ENCODE measurements around the gene HS6ST2.

The HS6ST2 gene

GRCh38 chrX:132689612-132690563, 268.5 kb downstream of the HS6ST2 start:
- no peak overlapping the region for H3K27ac ChIP-seq (ENCODE audit: low read length)
- H3K9ac ChIP-seq (ENCODE audit: low read length): no peak overlapping the region
- H3K27me3 ChIP-seq (ENCODE audit: control insufficient read depth, insufficient read depth, low read length): peaks cover 5% of the 10 kb centered on the region
- no peak overlapping the region for H3K4me3 ChIP-seq (ENCODE audit: low read length)
- H3K36me3 ChIP-seq (ENCODE audit: control insufficient read depth, low read depth, low read length): no peaks in the 10 kb centered on the region
- peaks cover 12% of the 10 kb centered on the region for H3K4me1 ChIP-seq (ENCODE audit: control insufficient read depth, low read depth, low read length)
- H3K9me3 ChIP-seq (ENCODE audit: control insufficient read depth, low read depth, low read length): peaks cover 14% of the 10 kb centered on the region

- no peak overlapping the region for H3K9ac ChIP-seq (ENCODE audit: low read length)
- H3K27ac ChIP-seq (ENCODE audit: low read length): no peak overlapping the region
- no peaks in the 10 kb centered on the region for H3K36me3 ChIP-seq (ENCODE audit: control insufficient read depth, low read depth, low read length)
- H3K9me3 ChIP-seq (ENCODE audit: control insufficient read depth, low read depth, low read length): peaks cover 9% of the 10 kb centered on the region
- no peak overlapping the region for H3K4me3 ChIP-seq (ENCODE audit: low read length)
- no peaks in the 10 kb centered on the region for H3K27me3 ChIP-seq (ENCODE audit: control insufficient read depth, insufficient read depth, low read length)
- peaks cover 4% of the 10 kb centered on the region for H3K4me1 ChIP-seq (ENCODE audit: control insufficient read depth, low read depth, low read length)
These were observed 273.2 kb downstream of the HS6ST2 start for GRCh38 chrX:132685276-132685675.

GRCh38 chrX:132677233-132677716, 281.2 kb downstream of the HS6ST2 start:
- Histone ChIP-seq H3K27me3 (ENCODE audit: control insufficient read depth, insufficient read depth, low read length) (peaks cover 38% of the 10 kb centered on the region), H3K27ac (ENCODE audit: low read length) (no peak overlapping the region), H3K4me1 (ENCODE audit: control insufficient read depth, low read depth, low read length) (no peaks in the 10 kb centered on the region)

GRCh38 chrX:132676561-132677186, 281.8 kb downstream of the HS6ST2 start:
- no peaks in the 10 kb centered on the region for H3K9me3 ChIP-seq (ENCODE audit: control insufficient read depth, low read depth, low read length)
- no peak overlapping the region for H3K9ac ChIP-seq (ENCODE audit: low read length)
- H3K4me1 ChIP-seq (ENCODE audit: control insufficient read depth, low read depth, low read length): peaks cover 3% of the 10 kb centered on the region
- no peak overlapping the region for H3K4me3 ChIP-seq (ENCODE audit: low read length)
- peaks cover 44% of the 10 kb centered on the region for H3K27me3 ChIP-seq (ENCODE audit: control insufficient read depth, insufficient read depth, low read length)
- no peaks in the 10 kb centered on the region for H3K36me3 ChIP-seq (ENCODE audit: control insufficient read depth, low read depth, low read length)
- H3K27ac ChIP-seq (ENCODE audit: low read length): no peak overlapping the region

More at GRCh38 chrX:132677233-132677716, 281.2 kb downstream of the HS6ST2 start:
- H3K9ac ChIP-seq (ENCODE audit: low read length): no peak overlapping the region
- H3K36me3 ChIP-seq (ENCODE audit: control insufficient read depth, low read depth, low read length): no peaks in the 10 kb centered on the region
- no peaks in the 10 kb centered on the region for H3K9me3 ChIP-seq (ENCODE audit: control insufficient read depth, low read depth, low read length)
- no peak overlapping the region for H3K4me3 ChIP-seq (ENCODE audit: low read length)

GRCh38 chrX:132676102-132676501, 282.3 kb downstream of the HS6ST2 start:
- H3K27ac ChIP-seq (ENCODE audit: low read length): no peak overlapping the region
- no peaks in the 10 kb centered on the region for H3K9me3 ChIP-seq (ENCODE audit: control insufficient read depth, low read depth, low read length)
- H3K9ac ChIP-seq (ENCODE audit: low read length): no peak overlapping the region
- peaks cover 47% of the 10 kb centered on the region for H3K27me3 ChIP-seq (ENCODE audit: control insufficient read depth, insufficient read depth, low read length)
- peaks cover 5% of the 10 kb centered on the region for H3K4me1 ChIP-seq (ENCODE audit: control insufficient read depth, low read depth, low read length)
- no peak overlapping the region for H3K4me3 ChIP-seq (ENCODE audit: low read length)
- H3K36me3 ChIP-seq (ENCODE audit: control insufficient read depth, low read depth, low read length): no peaks in the 10 kb centered on the region

GRCh38 chrX:132673331-132673730, 285.1 kb downstream of the HS6ST2 start:
- Histone ChIP-seq H3K9ac (ENCODE audit: low read length) (no peak overlapping the region), H3K36me3 (ENCODE audit: control insufficient read depth, low read depth, low read length) (no peaks in the 10 kb centered on the region), H3K27ac (ENCODE audit: low read length) (no peak overlapping the region), H3K9me3 (ENCODE audit: control insufficient read depth, low read depth, low read length) (no peaks in the 10 kb centered on the region), H3K4me3 (ENCODE audit: low read length) (no peak overlapping the region), H3K4me1 (ENCODE audit: control insufficient read depth, low read depth, low read length) (peaks cover 8% of the 10 kb centered on the region), H3K27me3 (ENCODE audit: control insufficient read depth, insufficient read depth, low read length) (peaks cover 75% of the 10 kb centered on the region)

- H3K27ac ChIP-seq (ENCODE audit: low read length): no peak overlapping the region
- peaks cover 5% of the 10 kb centered on the region for H3K9me3 ChIP-seq (ENCODE audit: control insufficient read depth, low read depth, low read length)
- no peak overlapping the region for H3K9ac ChIP-seq (ENCODE audit: low read length)
- H3K36me3 ChIP-seq (ENCODE audit: control insufficient read depth, low read depth, low read length): no peaks in the 10 kb centered on the region
- peaks cover 87% of the 10 kb centered on the region for H3K27me3 ChIP-seq (ENCODE audit: control insufficient read depth, insufficient read depth, low read length)
- H3K4me3 ChIP-seq (ENCODE audit: low read length): peak overlapping the region; percentile 18
- H3K4me1 ChIP-seq (ENCODE audit: control insufficient read depth, low read depth, low read length): peaks cover 8% of the 10 kb centered on the region
These were observed 287.2 kb downstream of the HS6ST2 start for GRCh38 chrX:132671229-132671641.

- Histone ChIP-seq H3K4me3 (ENCODE audit: low read length) (no peak overlapping the region), H3K9ac (ENCODE audit: low read length) (no peak overlapping the region), H3K27me3 (ENCODE audit: control insufficient read depth, insufficient read depth, low read length) (peaks cover 68% of the 10 kb centered on the region), H3K36me3 (ENCODE audit: control insufficient read depth, low read depth, low read length) (no peaks in the 10 kb centered on the region), H3K27ac (ENCODE audit: low read length) (no peak overlapping the region), H3K4me1 (ENCODE audit: control insufficient read depth, low read depth, low read length) (peaks cover 8% of the 10 kb centered on the region), H3K9me3 (ENCODE audit: control insufficient read depth, low read depth, low read length) (peaks cover 19% of the 10 kb centered on the region)
These were observed 289.3 kb downstream of the HS6ST2 start for GRCh38 chrX:132669142-132669541.

- H3K36me3 ChIP-seq (ENCODE audit: control insufficient read depth, low read depth, low read length): no peaks in the 10 kb centered on the region
- H3K4me1 ChIP-seq (ENCODE audit: control insufficient read depth, low read depth, low read length): peaks cover 8% of the 10 kb centered on the region
- peaks cover 58% of the 10 kb centered on the region for H3K27me3 ChIP-seq (ENCODE audit: control insufficient read depth, insufficient read depth, low read length)
- no peak overlapping the region for H3K4me3 ChIP-seq (ENCODE audit: low read length)
- no peak overlapping the region for H3K9ac ChIP-seq (ENCODE audit: low read length)
- H3K27ac ChIP-seq (ENCODE audit: low read length): no peak overlapping the region
- peaks cover 22% of the 10 kb centered on the region for H3K9me3 ChIP-seq (ENCODE audit: control insufficient read depth, low read depth, low read length)
These were observed 290.3 kb downstream of the HS6ST2 start for GRCh38 chrX:132668178-132668577.

- Histone ChIP-seq H3K4me1 (ENCODE audit: control insufficient read depth, low read depth, low read length) (no peaks in the 10 kb centered on the region), H3K27me3 (ENCODE audit: control insufficient read depth, insufficient read depth, low read length) (peaks cover 36% of the 10 kb centered on the region), H3K27ac (ENCODE audit: low read length) (no peak overlapping the region), H3K9ac (ENCODE audit: low read length) (no peak overlapping the region), H3K4me3 (ENCODE audit: low read length) (no peak overlapping the region), H3K9me3 (ENCODE audit: control insufficient read depth, low read depth, low read length) (peaks cover 28% of the 10 kb centered on the region), H3K36me3 (ENCODE audit: control insufficient read depth, low read depth, low read length) (no peaks in the 10 kb centered on the region)
These were observed 292.8 kb downstream of the HS6ST2 start for GRCh38 chrX:132665676-132666075.

GRCh38 chrX:132664273-132664672, 294.2 kb downstream of the HS6ST2 start:
- no peak overlapping the region for H3K9ac ChIP-seq (ENCODE audit: low read length)
- H3K27ac ChIP-seq (ENCODE audit: low read length): no peak overlapping the region
- H3K4me3 ChIP-seq (ENCODE audit: low read length): no peak overlapping the region
- no peaks in the 10 kb centered on the region for H3K36me3 ChIP-seq (ENCODE audit: control insufficient read depth, low read depth, low read length)
- H3K9me3 ChIP-seq (ENCODE audit: control insufficient read depth, low read depth, low read length): peaks cover 29% of the 10 kb centered on the region
- H3K27me3 ChIP-seq (ENCODE audit: control insufficient read depth, insufficient read depth, low read length): peaks cover 22% of the 10 kb centered on the region
- H3K4me1 ChIP-seq (ENCODE audit: control insufficient read depth, low read depth, low read length): no peaks in the 10 kb centered on the region
